NCI-H510A (cell line): ENCODE results near the gene EBF3.

ENCODE experiments used
- DNase-seq: peaks from one replicate; lab custom pipeline; 2025; lab: John Stamatoyannopoulos, UW

EBF3 gene

DNA sequence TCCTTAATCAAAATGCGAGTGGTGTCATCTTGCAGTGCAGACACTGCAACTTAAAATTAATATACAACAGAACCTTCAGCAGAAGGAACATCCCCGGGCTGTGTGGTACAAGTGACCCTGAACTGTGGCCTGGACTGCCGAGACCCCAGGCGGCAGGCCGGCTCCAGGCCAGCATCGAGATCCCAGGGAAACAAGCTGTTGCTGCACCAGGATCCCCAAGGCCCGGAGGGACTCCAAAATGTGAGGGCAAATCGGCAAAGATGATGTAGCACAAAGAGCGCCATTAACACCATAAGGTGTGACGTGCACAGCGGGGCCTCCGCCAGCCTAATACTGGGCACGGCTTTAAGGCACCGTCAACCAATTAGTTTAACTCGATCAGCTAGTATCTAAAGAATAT, 73.9 kb downstream of the EBF3 start:
- no peak for DNase-seq

DNA sequence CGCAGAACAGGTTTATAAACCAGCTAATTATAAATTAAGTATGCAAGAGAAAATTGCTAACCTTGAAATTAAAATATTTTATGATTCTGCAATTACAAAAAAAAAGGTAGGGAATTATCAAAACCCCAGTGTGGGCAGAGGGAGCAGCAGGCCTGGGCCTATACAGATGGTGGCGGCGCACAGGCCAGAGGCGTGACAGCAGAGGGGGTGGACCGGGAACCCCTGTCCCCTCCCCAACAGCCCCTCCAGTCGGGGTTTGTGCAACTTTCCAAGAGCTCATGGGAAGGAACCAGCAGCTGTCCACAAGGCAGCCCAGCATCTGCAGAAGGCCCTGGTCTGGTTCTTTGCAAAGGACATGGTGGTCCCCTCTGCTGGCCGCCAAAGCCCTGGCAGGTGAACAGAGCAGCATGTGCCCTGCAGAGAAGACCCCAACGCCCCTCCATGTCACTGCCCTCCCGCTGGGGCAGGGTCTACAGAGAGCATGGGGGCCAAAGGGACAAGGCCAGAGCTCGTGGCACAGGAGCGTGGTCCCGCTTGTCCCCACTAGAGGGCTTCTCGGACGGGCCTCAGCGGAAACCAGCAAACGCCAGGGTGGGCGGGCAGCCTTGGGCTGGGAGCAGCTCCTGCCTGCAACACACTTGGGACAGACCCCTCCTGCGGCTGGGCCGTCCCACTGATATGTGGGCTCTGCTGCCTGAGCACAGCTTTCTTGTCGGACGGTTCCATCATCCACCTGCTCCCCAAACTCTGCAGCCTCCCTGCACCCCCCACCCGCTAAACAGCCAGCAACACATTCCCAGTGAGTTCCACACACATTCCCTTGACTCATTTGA, 75.1 kb downstream of the EBF3 start:
- DNase-seq = no peak

DNA sequence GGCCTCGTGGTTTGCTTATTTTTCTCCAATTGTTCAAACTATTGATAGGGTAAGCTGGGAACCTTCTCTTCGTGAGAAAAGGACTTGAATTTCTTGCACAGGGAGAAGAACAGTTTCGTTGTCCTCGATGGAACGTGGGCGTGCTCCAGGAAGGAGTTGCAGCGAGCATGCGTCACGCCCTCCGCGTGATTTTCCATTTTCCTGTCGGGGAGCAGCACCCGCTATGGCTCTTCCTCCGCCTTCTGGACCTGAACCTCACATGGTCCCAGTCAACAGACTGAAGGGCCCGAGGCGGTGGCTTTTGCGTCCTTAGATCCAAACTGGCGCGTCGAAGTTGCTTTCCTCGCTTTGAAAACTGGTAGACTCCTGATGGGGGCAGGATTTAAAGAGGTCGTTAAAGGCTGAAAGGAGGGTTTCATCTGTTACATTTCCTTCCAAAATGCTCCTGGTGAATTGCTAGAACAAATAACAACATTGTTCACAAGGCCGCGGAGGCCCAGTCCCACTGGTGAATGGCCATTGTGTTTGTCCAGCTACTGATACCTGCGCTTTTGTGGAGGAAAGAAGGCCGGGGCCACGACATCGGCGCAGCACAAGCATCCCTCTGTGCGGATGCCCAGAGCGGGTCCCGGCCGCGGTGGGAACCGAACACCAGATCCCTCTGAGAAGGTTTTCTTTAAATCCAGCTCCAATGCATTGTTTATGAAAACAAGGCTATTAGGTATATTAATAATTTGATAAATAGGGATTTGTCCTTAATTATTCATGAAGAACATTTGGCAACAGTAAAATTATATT, 75.9 kb downstream of the EBF3 start:
- no peak for DNase-seq

DNA sequence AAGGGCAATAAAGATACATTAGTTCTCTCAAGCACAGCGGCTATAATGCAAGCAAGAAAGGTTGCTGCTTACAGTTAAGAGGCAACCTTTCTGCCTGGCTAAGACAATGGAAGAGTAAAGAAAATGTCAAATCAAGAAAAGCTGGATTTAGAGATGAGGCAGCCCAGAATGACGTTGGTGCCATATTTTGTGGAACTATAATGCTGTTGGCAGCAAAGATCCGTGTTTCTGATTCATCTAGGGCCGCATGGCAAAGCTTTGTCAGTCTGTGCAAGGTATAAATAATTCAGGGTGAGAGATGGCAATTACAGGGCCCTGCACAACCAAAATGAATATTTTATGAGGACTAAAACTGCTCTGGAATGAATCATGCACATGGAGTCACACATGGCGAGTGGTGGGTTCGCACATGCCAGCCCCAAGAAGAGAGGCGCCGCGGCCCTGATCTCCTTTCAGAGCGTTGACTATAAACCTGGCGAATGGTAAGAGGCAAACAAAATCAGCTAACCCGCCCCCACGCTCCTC, 76.6 kb downstream of the EBF3 start:
- no peak for DNase-seq

DNA sequence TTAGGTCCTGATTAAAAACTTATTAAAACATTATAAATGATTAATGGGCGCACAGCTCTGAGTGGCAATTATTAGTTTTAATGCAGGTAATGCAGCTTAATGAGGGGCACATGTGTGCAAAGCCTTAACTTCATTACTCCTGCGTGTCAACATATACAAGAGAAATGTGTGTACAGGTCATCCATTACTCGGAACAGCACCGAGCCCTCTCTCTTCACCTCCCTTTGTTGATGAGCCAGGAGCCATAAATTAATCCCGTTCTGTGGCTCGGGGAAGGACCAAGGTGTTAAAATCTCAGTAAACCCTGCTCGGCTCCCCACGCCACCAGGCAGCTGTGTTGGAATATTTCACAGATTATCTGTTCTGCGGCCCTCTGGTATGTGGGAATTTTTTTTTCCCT, 77.8 kb downstream of the EBF3 start:
- no peak for DNase-seq

DNA sequence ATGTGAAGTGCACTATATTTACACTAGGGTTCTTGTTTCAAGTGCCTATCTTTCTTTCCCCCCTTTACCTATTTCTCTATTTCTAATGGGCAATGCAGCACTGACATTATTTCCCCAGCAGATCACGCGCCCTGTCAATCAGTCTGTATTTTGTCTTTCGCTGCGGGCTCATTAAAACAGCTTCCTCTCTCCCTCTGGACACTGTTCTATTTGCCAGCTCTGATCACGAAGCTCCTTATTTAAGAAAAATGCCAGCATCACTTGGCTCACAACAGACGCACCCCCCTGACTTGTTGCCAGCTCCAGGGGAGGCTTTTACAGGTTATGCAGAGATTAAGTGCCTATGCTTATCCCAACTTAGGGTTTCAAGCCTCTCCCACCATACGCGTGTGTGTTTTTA, 78.5 kb downstream of the EBF3 start:
- DNase-seq = no peak

DNA sequence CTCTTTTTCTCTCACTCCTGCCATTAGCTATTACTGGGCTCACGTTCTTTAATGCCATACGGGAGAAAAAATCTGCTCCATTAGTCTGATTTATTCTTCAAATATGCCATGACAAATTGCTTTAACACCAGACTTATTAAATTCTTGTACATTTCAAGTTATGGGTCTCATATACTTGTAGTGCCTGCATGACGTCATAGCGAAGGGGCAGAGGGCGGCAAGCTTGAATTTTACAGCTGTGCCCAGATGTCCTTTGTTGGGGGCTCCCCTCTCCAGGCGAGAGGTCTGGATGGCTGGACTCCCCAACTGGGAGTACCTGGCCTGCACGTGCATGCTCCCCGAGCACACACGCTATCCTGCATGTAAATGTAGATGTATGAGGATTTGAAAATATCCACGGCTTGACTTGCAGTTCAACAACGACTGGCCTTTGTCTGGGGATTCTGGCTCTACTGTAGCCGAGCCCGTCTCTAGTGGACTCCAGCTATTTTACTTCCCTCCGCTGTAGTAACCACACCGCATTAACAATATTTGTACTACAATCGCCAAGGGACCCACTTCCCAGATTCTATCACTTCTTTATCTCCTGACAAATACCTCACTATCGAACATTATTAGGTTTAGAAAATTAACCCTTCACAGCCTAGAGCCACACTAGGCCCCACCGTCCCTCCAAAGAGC, 79.5 kb downstream of the EBF3 start:
- DNase-seq = no peak

DNA sequence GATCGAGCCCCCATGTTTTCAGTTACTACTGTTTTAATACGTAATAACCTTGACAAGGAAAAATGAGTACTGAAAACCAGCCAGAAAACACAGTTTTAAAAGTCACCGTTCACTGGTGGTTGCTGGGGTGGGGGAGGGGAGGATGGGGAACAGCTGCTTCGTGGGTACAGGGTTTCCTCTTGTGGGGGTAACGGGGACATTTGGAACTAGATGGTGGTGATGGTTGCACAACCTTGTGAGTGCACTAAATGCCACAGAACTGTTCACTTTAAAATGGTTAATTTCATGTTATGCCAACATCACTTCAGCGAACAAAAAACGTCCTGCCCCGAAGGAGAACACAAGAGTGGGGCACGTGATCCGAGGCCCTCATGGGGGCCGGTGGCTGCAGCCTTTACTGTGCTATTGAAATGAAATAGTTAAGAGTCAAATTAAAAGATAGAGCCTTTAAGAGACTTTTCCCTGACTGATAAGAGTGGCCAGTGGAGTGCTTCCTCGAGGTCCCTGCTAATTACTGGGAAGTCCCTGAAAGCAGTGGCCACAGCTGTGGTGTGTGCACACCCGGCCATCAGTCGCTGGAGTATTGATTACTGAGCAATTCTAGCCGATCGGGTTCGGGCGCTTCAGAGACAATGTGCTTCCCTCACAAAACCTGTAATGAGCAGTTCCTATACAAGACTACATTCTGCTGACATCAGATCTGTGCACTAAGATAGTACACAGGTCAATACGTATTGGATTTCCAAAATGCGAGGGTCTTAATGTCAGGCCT, 80.3 kb downstream of the EBF3 start:
- DNase-seq = no peak

DNA sequence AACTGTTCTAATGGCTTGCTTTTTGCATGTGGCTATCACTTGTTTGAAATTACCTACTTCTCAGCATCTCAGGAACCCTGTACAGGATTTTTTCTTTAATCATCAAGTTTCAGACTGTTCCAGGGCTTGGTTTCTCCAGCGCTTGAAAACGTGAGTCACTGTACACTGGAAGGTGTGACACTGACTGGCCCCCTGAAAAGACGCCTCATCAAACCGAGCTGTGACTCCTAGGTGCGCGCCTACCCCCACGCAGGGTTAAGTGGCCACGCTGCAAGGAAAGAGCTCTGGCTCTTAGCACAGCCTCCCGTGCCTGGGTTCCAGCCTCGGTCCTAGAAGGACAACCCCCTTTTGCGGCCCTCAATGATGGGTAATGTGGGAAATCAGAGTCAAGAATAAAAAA, 81.0 kb downstream of the EBF3 start:
- no peak for DNase-seq

DNA sequence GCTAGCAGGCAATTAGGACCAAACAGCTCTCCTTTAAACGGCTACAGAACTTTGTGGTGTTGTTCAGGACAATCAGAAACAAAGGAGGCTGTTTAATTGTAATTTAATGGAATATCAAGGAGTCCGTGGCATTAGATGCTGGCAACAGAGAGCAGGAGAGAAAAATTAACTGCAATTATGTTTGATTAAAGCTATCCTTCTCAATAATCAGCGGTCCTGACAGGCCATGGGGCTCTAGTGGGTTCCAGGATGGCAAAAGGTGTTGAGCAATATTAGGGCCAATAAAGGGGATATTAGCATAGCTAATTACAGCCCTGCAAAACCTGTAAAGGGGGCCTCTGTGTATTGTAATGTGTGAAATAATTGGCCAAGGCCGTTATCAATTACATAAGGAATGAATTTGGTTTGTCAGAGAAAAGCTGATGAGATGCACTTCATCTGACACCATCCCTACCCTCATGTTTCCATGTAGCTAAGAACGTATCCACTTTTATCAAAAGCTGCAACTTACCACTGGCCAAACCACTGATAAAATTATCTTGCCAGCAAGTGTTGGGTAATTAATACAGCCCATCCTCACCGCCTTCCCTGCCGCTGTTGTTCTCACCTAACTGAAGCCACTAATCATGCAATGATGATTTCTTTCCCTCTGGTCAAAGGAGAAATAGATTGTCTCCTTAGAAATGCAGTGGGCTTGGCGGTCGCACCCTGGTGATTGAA, 81.6 kb downstream of the EBF3 start:
- DNase-seq = no peak

DNA sequence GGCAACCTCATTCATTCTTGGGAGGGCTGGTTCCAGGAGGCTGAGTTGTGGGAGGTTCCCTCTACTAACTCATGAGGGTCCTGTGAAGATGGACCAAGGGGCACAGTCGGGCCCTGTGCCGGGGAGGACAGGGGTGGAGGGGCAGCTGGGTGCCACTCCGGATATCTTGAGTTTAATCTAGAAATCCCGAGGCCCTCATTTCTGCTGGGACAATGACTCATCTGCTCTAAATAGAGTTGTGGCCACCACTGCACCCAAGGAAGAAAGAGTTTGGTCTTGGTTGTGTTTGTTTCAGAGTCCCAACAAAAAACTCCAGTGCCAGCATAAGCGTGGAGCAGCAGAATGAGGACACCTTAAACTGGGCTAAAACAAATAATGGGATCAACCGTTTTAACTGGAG, 82.4 kb downstream of the EBF3 start:
- no peak for DNase-seq

DNA sequence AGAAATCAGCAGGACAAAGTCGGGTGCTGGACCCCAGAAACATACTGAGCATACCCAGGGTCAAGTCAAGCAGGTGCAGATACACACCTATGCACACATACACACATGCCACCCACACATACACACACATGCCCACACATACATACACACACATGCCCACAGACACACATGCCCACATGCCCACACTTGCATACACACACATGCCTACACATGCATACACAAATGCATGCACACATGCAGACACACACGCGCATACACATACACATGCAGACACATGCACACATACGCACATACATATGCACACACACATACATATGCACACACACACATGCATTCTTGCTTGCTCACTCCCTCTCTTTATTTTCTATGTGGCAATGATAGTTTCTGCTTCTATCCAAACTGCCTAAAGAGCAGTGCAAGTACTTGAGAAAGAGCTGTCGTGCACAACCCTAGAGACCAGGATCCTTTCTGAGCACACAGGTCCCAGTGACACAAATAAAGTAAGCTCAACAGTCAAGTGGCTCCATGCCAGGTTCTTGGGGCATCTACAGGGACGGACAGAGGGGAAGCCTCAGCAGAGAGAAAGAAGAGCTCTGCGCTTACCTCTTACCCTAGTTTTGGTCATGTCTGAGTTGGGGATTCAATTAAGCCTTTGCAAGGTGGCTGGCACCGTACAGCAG, 83.7 kb downstream of the EBF3 start:
- no peak for DNase-seq

DNA sequence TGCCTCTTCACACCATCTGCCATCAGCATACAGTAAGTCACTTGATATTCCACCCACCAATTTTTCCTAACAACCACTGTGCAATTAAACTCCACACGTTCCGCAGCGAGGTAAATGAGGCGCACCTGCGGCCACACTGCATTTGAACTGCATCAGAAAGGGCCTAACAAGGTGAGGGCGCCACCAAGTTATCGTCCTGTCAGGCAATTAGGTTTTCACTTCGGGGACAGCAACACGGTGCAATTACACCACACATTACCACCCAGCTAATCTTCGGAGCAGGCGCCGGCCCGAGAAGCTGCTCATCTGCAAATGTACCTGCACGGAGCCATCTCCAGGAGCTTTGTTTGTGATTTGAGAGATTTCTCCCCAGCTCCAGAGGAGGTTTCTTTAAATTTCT, 84.4 kb downstream of the EBF3 start:
- no peak for DNase-seq

DNA sequence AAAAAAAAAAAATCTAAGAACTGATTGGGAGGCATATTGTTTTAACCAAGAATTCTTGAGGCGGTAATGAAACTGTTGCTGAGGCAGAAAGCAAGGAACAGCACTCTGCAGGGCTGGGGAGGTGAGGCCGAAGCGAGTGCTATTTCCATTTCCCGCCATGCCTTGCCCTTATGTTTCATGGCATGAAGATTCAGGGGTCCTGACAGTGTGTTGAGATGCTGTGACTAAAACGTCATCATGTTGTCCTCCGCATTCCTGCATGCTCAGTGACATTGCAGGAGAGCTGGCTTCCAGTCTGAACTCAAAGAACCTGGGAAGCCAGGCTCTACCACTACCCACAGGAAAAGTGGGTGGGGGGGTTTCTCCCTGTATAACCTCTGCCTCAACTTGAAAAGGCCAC, 85.2 kb downstream of the EBF3 start:
- no peak for DNase-seq

DNA sequence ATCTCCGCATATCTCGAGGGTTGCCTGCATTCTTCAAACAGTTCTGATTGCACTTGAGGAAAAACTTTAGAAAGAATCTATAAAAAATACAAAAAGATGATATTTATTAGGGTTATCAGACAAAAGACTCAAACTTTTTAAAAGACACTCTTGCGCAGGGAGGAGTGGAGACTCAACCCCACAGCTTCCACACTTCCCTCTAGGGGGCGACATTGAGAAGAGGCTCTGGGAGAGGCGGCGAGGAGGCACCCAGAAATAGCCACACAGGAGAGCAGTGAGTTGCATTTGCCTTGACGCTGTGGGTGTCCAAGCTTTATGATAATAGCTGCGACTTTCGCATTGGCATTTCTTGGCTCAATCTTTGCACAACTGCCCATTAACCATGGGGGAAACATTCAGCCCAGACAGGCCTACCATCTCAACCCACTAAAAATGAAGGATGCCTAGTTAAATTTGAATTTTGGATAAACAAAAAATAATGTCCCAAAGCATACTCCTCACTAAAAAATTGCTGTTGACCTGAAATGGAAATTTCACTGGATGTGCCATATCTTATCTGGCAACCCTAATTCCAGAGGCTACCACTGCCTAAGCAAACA, 86.2 kb downstream of the EBF3 start:
- no peak for DNase-seq

DNA sequence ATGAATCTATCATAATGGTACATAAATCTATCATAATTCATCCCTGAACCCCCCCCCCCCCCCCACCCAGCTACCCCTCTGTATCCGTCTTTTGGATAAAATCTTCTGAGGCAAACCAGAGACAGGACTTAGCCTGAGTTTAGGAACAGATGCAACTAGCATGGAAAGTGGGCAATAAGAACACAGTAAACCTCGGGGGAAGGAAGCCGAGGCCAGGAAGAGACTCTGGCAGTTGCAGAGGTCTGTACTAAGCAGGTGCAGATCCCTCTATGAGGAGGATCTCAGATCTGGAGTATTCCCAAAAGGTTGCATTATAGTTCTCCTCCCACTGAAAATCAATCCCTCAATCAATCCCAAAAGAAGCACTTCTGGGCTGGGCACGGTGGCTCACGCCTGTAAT, 87.2 kb downstream of the EBF3 start:
- DNase-seq = no peak

DNA sequence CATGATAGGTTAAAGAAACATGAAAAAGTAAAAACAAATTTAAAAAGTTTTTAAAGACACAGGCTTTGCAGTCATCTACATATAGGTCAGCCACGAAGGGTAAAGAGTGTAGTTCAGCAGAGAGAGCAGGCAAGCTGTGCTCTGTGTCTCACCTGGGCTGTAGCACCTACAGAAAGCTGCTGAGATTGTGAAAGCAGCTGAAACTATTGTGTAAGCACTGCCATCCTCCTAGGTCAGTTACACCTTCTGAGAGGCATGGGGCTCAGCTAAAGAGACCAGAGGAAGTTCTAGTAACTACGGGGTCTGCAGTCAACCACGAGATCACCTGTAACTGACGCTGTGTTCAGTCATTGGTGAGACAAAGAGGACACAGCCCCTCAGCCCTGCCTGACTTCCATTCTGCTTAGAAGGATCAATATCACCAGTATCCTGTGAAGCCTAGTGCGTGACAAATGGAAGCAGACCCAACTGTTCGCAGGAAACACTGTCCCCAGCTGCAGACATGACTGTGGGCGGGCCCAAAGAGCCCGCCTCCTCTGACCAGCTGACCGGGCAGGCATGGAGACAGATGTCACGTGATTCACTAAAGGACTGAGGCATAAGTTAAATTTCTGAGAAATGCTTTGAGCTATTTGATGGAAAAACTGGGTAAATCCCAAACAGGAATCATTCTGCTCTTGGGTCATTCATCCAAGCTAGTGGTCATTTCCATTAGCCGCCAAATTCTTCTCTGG, 87.9 kb downstream of the EBF3 start:
- no peak for DNase-seq

DNA sequence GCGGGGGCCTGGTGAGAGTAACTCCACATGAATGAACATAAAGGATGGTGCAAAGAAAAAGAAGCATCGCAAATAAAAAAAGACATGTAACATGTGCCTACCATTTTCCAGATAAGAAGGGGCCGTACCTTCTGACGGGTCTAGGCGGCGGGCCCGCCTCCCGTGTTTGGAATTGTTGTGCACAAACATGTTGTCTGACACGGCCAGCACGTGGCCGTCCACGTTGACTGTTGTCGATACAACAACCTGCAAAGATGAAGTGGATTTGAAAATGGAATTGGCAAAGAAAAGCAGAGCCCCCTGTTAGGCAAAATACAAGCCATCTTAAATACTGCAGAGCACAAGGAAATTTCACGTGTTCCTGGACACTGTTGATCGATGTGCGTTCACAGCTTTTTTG, 90.7 kb downstream of the EBF3 start:
- no peak for DNase-seq

DNA sequence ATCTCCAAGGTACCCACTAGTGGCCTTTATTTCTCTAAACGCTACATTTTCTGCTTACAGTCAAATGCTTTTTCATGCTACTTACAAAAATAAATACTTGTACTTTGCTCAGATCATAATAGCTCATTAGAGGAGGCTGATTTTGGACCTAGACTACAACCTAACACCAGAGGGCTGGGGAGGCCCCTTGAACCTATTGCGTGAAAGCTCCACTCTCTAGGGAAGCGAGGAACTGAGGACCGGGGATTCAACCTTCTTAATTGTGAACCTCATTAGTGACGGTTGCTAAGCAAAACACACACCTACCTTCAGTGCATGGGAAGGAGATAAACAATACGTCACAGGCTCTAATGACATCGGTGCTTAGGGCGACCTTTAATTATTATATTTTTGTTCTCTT, 92.1 kb downstream of the EBF3 start:
- DNase-seq = no peak
